Measurements from ENCODE around the gene NDUFA1.
A peak's percentile ranks its signal among the peaks of the same experiment; 100 is the strongest.
"Not testable (repeated sequence)": the region's sequence is repeated elsewhere in the genome, so short reads cannot be mapped to it uniquely, and the experiment has no call there.

The NDUFA1 gene

DNA sequence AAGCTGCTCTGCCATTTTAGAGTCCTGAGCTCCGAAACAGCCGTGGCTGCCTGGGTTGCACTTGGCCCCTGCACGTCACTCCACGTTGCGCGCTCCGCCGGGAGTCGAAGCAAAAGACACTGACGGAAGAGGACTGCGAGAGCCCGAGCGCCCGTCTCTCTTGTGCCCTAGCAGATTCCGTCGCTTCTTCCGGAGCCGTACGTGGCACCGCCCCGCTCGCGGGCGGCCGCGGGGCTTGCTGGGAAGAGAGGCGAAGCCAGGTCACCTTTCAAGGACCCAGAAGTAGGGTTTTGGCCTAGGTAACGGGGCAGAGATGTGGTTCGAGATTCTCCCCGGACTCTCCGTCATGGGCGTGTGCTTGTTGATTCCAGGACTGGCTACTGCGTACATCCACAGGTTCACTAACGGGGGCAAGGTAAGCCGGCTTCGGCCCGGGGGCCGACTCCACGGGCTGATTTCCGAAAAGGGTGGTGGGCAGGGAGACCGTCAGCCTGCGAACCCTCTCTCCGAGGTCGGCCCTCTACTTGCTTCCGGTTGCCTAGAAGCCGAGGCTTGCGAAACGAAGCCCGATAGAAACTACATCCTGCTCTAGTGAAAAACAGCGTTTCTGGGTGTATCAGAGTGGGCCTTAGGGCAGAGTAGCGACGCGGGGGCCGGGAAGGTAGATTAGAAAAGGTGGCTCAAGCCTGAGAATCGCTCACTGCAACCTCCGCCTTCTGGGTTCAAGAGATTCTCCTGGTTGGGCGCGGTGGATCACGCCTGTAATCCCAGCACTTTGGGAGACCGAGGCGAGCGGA lies at the start of gene NDUFA1, which contains the start of gene RNF113A:
Gene NDUFA1 (plus strand): TSS at position 234 of the 797 bp plus-strand sequence. CDS start 80 bp downstream, at position 314.
Gene RNF113A (minus strand): TSS at position 135 of the 797 bp plus-strand sequence. CDS start 120 bp downstream, at position 15.
- DNase-seq, result peak; percentile 70 to 97 (median 79)
- intact Hi-C loops (cut with DNase I), result loop anchor here (2.0 to 10.0 kb wide), 3 partner anchors 19 to 79 kb away; partner anchors contain the start of genes NKAP, RPL39 and UPF3B

DNA sequence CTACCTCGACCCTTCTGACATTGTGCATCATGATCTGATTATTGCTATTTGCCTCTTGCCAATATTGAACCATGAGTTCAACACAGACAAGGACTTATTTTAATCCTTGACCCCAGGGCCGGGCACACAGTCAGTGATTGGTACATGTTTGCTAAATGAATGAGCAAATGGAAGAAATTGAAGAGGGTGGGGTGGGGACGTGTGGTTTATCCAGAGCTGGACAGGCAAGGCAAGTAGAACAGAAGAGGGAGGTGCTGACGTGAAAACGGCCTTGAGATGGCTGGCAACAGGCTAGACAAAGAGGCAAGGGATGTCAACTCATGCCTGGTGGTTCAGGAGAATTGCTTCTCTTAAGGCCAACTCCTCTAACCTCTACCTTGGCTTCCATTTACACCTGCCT lies 47.4 kb upstream of the NDUFA1 start:
- intact Hi-C loops (cut with DNase I); DNase-seq: not testable (repeated sequence)

DNA sequence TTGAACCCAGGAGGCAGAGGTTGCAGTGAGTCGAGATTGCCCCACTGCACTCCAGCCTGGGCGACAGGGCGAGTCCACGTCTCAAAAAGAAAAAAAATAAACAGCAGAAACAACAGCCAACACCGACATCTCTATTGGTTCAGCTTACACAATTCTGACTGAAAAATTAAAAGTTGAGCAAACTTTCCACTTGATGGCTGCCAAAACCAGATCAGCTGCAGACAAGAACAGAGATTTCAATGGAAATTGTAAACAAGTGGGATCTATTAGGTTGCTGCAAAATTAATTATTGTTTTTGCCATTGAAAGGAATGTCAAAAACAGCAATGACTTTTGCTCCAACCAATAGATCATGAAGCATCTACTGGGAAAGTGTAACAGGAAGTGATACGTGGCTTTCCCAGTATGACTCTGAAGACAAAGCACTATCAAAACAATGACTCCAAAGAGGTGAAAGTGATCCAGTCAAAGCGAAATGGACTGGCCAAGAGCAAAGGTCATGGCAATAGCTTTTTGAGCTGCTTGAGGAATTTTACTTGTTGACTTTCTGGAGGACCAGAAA lies 45.2 kb upstream of the NDUFA1 start:
- DNase-seq, result no peak
- intact Hi-C loops (cut with DNase I), result no loop called here

DNA sequence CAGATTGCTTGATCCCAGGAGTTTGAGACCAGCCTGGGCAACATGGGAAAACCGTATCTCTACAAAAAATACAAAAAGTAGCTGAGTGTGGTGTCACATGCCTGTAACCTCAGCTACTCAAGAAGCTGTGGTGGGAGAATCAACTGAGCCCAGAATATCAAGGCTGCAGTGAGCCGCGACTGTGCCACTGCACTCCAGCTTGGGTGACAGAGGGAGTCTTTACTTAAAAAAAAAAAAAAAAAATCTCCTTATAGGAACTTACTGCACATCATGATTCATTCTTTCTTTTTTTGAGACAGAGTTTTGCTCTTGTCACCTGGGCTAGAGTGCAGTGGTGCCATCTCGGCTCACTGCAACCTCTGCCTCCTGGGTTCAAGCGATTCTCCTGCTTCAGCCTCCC lies 43.2 kb upstream of the NDUFA1 start:
- intact Hi-C loops (cut with DNase I), result no loop called here
- DNase-seq, result no peak

DNA sequence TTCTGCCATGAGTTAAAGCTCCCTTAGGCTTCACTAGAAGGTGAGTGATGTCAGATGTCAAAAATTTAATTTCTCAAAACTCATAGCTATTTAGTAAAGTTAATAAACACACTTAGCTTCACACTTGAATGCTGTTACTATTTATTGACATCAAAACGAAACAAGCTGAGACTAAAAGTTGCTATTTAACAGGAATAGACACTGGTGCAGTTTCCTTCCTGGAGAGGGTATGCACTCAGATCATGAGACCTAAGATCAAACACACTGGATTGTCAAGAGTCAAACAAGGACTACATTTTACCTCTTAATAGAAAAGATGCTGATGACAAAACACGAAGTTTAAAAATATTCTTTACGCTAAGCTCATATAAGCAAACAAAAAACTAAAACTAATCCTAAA lies 37.7 kb upstream of the NDUFA1 start:
- intact Hi-C loops (cut with DNase I), result no loop called here

DNA sequence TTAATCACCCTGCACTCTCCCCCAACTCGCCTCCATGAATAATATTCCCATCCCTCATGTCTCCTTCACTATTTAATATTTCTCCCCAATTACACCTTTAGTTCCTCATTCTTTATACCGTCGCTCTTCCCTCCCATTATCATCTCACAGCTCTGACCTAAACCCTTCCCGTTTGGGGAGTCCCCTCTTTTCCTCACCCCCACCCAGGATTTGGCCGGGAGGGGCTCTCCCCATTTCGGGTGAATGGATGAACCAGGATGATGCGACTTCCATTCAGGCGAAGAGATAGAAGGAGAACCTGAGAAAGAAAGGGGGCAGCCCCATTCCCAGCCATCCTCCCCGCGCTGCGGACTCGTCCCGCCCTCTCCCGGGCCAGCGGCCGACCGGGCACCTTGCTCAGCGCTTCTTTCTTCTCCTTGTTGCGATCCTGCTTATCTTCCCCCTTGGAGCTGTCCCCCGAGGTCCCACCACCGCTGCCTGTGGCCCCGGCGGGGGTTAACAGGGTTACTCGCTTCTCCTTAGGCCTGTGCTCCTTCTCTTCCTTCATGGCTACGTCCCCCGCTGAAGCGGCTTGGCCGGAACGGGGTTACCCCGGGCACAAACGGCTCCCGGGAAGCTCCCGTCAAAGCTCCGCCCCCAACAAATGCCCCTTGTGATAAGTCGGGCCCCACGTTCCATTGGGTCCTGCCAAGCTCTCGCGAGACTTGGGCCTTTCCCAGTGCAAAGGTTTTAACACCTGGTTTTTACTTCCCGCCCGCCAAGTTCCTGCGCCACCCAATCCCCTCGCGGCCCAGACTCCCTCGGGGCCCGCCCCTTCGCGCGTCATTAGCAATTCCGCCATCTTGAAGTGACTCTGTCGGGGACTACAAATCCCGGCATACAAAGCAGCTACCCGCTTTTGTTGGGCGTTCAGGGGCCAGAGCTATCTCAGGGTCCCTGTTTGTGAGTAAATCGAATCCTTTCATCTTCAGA lies 19.0 kb upstream of the NDUFA1 start, which contains the start of gene UPF3B:
Gene UPF3B (minus strand): TSS at position 582 of the 972 bp plus-strand sequence. CDS start 35 bp downstream, at position 547.
- DNase-seq, result peak; percentile 84 to 99 (median 90)
- intact Hi-C loops (cut with DNase I), result loop anchor here (2.0 to 5.0 kb wide), 2 partner anchors 18 to 60 kb away; partner anchors contain the start of genes NDUFA1, RNF113A and RPL39

More for the DNA sequence above, 37.7 kb upstream of the NDUFA1 start:
- no peak for DNase-seq

DNA sequence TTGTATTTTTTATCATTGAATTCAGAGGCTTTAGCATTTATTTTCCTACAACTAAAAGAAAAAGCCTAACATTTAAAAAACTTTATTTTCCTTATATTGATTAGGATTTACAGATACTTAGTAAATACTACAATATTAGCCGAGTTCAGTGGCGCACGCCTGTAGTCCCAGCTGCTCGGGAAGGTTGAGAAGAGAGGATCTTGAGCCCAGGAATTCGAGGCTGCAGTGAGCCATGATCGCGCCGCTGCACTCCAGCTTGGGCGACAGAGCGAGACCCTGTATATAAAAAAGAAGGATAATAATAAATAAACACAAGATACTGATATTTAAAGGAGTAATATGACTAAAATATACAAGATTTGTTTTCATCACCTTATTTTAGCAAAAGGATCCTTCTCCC lies 18.2 kb upstream of the NDUFA1 start:
- no peak for DNase-seq
- intact Hi-C loops (cut with DNase I), result loop anchor here (2.0 to 5.0 kb wide), 2 partner anchors 17 to 61 kb away; partner anchors contain the start of genes NDUFA1, RNF113A and RPL39

DNA sequence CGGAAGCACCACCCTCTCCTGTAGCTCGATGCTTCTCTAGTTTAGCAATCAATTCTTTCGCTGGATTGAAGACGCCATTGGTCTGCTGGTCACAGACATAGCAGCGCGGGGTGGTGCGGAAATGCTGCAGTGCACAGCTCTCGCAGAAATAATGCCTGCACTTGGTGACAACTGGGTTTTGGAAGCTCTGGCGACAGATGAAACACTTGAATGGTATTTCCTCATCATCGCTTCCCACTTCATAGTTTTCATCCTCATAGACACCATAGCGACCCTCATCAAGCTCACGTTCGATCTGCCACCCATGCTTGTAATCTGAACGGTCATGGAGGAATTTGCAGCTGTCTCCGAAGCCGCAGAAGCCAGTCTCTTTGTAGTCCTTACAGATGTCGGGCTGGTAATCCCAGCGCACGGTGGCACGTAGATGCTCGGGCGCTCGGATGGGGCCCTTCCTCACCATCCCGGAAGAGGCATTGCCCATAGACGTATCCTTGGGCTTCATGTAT lies 953 bp upstream of the NDUFA1 start:
- peak in 3 of 10 donors; percentile 8 to 10 (median 10) for DNase-seq
- intact Hi-C loops (cut with DNase I), result loop anchor here (2.0 to 10.0 kb wide), 3 partner anchors 18 to 78 kb away; partner anchors contain the start of genes NKAP, RPL39 and UPF3B

DNA sequence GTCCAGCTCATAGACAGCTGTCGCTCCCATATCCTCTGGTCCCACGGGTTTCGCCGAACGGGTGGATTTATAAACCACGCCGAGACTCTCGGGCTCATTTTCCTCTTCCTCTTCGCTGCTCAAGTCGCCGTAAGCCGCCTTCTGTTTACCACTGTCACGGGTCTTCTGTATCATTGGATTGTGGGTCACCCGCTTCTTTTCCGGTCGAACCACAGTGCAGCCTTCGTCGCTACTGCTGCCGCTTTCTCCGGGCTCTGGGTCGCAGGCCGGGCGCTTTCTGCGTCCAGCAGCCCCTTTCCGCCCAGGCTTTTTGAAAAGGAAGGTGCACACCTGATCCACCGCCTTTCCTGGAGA lies 410 bp upstream of the NDUFA1 start:
- DNase-seq, result no peak
- intact Hi-C loops (cut with DNase I), result loop anchor here (2.0 to 10.0 kb wide), 3 partner anchors 18 to 79 kb away; partner anchors contain the start of genes NKAP, RPL39 and UPF3B

DNA sequence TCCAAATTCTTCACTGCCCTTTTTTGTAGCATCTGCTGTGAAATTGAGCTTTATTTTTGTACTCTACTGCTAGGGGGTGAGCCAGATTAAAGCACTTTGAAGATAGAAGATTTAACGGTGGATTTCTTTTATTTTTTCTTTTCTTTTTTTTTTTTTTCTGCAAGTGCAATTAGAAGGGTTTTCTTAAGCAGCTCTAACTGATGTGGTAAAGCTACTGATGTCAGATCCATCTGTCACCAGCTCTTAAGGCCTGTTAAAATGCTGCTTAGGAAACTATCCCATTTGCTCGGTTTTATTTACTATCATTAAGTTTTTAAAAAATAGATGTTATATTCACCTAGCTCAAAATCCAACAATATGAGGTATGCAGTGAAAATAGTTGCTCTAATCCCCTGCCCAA lies 7.1 kb downstream of the NDUFA1 start:
- intact Hi-C loops (cut with DNase I), result loop anchor here (10.0 kb wide), 1 partner anchor 66 kb away; the partner anchor contains the start of gene NKAP
- no peak for DNase-seq

DNA sequence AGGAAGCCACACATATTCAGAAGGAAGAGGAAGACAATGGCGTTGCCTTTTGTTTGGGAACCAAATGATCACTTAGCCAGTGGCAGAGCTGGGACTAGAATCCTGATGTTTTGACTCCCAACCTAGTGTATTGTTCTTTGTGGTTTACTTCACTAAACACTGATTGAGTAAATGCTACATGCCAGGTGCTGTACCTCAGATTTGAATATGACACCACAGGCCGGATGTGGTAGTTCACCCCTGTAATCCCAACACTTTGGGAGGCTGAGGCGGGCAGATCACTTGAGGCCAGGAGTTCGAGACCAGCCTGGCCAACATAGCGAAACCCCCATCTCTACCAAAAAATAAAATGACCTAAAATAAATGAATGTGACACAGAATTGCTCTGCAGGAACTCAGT lies 8.4 kb downstream of the NDUFA1 start:
- intact Hi-C loops (cut with DNase I), result no loop called here
- DNase-seq, result no peak

DNA sequence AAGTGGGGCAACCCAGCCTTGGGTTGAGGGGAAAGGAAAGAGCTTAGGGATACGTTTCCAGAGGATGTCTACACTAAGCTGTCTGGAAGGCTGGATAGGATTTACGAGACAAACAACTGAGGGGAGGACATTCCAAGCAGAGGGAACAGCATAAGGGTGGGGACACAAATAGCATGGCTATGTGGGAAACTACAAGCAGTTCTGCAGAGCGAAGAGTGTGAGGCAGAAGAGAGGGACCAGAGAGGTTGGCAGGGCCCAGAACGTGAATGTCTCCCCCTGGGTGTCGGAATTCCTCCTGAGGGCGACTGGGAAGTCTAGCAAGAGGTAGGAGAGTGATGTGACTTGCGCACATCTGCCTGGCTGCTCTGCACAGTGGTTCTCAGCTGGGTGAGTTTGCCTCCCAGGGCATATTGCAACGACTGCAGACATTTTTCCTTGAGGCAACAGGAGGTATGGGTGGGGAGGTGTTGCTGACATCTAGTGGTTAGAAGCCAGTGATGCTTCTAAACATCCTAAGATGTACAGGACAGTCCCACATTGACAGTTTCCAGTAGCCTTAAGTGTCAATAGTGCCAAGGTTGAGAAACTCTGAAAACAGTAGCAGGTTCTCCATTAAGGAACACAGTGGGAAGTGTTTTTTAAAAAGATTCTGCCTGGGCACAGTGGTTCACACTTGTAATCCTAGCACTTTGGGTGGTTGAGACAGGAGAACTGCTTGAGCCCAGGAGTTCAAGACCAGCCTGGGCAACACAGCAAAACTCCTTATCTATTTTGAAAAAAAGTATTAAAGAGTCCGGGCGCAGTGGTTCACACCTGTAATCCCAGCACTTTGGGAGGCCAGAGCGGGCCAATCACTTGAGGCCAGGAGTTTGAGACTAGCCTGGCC lies 9.2 kb downstream of the NDUFA1 start:
- DNase-seq, result peak in 1 of 10 donors; percentile 7
- intact Hi-C loops (cut with DNase I), result no loop called here

DNA sequence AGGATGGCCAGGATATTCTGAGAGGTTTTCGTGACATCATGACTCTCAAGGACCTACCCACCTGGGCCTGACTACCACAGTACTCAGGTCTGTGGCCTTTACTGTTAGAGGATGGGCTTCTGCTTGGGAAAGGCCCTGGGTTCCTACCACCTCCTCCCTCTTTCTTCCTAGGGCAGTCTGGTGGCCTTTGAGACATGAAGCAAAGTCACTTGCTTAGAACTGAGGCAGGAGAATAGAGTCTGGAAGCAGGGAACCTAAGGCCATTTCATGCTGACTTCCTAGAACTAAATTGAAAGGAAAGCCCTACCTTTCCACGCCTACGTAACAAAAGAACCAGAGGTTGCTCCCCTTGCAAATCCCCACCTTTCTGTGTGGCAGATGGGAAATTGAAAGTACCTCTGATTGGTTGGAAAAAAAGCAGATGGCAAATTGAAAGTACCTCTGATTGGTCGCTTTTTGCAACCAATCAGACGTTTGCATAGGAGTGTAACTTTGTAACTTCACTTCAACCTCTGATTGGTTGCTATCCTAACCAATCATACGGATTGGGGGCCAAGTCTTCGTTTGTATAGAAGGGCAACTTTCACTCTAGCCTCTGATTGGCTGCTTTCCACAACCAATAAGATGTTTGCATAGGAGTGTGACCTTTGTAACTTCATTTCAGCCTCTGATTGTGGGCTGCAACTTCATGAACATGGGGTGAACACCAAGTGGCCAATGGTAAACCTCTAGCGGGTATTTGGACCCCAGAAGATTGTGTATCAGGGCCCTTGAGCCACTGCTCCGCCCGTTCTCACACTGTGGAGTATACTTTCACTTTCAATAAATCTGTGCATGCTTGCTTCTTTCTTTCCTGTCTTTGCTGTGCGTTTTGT lies 14.2 kb downstream of the NDUFA1 start:
- no peak for DNase-seq
- intact Hi-C loops (cut with DNase I), result no loop called here

DNA sequence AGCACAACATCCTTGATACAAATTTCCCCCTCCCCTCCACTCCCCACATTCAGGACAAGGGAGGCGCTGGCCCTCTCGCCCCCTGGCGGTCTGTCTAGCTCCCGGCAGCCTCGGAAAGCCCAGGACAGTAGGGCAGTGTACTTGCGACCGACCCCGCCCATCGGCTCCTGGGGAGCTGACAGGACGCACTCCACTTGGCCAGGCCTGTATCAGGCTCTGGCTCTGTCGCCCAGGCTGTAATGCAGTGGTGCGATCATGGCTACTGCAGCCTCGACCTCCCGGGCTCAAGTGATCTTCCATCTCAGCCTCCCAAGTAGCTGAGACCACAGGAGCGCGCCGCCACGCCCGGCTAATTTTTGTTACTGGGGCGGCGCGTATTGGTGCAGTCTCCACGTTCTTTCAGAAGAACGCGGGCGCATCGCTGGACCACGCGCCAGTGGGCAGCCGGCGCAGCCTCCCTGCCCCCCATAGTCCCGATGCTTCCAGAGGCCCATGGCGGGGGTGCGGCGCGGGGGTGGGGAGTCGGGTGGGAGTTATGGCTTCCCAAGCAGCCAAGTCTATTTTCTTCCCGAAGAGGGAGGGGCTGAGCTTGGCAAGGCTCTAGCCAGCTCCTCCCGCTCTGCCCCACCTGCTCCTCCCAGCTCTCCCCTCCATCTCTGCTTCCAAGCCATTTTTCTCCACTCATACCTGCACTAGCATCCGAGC lies 16.2 kb downstream of the NDUFA1 start:
- intact Hi-C loops (cut with DNase I), result no loop called here
- DNase-seq, result peak in 7 of 10 donors; percentile 16 to 88 (median 37)

DNA sequence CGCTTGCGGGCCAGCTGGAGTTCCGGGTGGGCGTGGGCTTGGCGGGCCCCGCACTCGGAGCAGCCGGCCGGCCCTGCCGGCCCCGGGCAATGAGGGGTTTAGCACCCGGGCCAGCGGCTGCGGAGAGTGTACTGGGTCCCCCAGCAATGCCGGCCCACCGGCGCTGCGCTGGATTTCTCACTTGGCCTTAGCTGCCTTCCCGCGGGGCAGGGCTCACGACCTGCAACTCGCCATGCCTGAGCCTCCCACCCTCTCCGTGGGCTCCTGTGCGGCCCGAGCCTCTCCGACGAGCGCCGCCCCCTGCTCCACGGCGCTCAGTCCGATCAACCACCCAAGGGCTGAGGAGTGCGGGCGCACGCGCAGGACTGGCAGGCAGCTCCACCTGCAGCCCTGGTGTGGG lies 19.0 kb downstream of the NDUFA1 start:
- intact Hi-C loops (cut with DNase I); DNase-seq: not testable (repeated sequence)

DNA sequence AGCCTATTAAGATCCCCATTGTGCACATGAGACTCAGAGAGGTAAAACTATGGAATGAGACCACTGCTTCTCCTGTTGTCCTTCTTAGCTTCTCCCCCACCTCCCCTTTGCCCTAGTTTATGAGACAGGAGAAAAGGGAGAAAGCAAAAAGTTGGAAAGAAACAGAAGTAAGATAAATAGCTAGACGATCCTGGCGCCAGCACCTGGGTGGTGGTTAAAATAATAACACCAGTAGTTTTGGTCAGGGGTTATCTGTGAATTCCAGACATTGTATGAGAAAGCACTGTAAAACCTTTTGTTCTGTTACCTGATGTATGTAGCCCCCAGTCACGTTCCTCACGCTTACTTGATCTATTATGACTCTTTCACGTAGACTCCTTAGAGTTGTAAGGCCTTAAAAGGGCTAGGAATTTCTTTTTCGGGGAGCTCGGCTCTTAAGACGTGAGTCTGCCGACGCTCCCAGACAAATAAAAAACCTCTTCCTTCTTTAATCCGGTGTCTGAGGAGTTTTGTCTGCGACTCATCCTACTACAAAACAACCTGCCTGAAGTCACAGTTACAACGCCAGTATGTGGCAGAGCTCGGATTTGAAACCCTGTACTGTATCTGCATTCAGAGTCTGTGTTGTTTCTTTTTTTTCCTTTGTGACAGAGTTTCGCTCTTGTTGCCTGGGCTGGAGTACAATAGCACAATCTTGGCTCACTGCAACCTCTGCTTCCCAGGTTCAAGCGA lies 20.5 kb downstream of the NDUFA1 start:
- intact Hi-C loops (cut with DNase I); DNase-seq: not testable (repeated sequence)

Data from posterior cingulate gyrus (tissue), 11 donors.